ENCODE results near the gene CCDC54.

GRCh38 chr3:107394502-107394901 lies 17.3 kb downstream of the CCDC54 start:
- TF ChIP-seq POLR2A (IDR thresholded peaks at IDR 0.05; ENCODE audit: control extremely low read depth in 1 of 2, low read depth in 2 of 2, low read length in 2 of 2) = no peak
- no peak for TF ChIP-seq CTCF (IDR thresholded peaks at IDR 0.05; ENCODE audit: control extremely low read depth in 1 of 3, insufficient read depth in 1 of 3, low read depth in 1 of 3, low read length in 3 of 3)
- no peak for TF ChIP-seq POLR2AphosphoS5 (IDR thresholded peaks at IDR 0.05; ENCODE audit: low read depth, low read length)
- no peak for TF ChIP-seq GTF2F1 (IDR thresholded peaks at IDR 0.05; ENCODE audit: borderline replicate concordance, low read depth, low read length)
- no peak for TF ChIP-seq GABPA (IDR thresholded peaks at IDR 0.05; ENCODE audit: borderline replicate concordance, insufficient read depth, low read length)
- TF ChIP-seq EP300 (IDR thresholded peaks at IDR 0.05; ENCODE audit: borderline replicate concordance in 1 of 2, low read depth in 2 of 2, low read length in 2 of 2) = no peak
- no peak for TF ChIP-seq ZNF274 (IDR thresholded peaks at IDR 0.05; ENCODE audit: borderline replicate concordance, extremely low read depth, low read length)
- no peak for TF ChIP-seq TAF7 (optimal IDR thresholded peaks at IDR 0.05; ENCODE audit: borderline replicate concordance, low read depth, low read length)
- no peak for TF ChIP-seq HDAC6 (IDR thresholded peaks at IDR 0.05; ENCODE audit: low read depth, low read length)
- no peak for TF ChIP-seq TAF1 (IDR thresholded peaks at IDR 0.05; ENCODE audit: low read depth, low read length)
- TF ChIP-seq HDAC2 (IDR thresholded peaks at IDR 0.05; ENCODE audit: borderline replicate concordance in 1 of 2, low read depth in 2 of 2, low read length in 2 of 2) = no peak
- no peak for TF ChIP-seq EZH2 (IDR thresholded peaks at IDR 0.05; ENCODE audit: low read depth, low read length, severe bottlenecking)
- TF ChIP-seq SAP30 (IDR thresholded peaks at IDR 0.05; ENCODE audit: insufficient read depth, insufficient replicate concordance, low read length) = no peak
- no peak for TF ChIP-seq YY1 (IDR thresholded peaks at IDR 0.05; ENCODE audit: low read depth, low read length)
